K562 (cell line): ENCODE data around the gene ERAP2. TPM values are rescaled to one million over a fixed set of nuclear protein-coding genes. Genes with fewer than 3 reads are reported as not detected.
A peak's percentile ranks its signal among the peaks of the same experiment; 100 is the strongest.

Source experiments
- ATAC-seq: fragments of 200-7000 bp; cut with Tn5 transposase; 3 replicates; pipeline ENCODE4 v1.9.1; 2020; ENCODE audit warnings: moderate library complexity
- BruUV-seq: library from RNA; stranded (reverse); fragments of 400-500 nt; replicated peaks from 2 replicates; lab custom pipeline; 2021; lab: Mats Ljungman, UMichigan
- CTCF ChIA-PET: fragments of 300-600 bp; formaldehyde crosslinking; extraction: SDS; loops from one replicate; lab custom pipeline; 2021; ENCODE audit warnings: low intra/inter-chr PET ratio; lab: Yijun Ruan, JAX
- POLR2A ChIA-PET: fragments of 300-600, 350-650 bp; sonication (Branson Sonifier 250); formaldehyde crosslinking; extraction: SDS; loops from one replicate; lab custom pipeline; 2021; ENCODE audit warnings: antibody characterized with exemption, inconsistent platforms; lab: Yijun Ruan, JAX
- DNase-seq, 4 experiments: peaks; one replicate each; pipeline versions ENCODE4 v3.0.0 to v3.0.0-alpha.2; 2011 to 2018; ENCODE audit warnings: low spot score in 3 of 4, mixed read lengths in 3 of 4; ENCODE audit errors: extremely low read depth in 1 of 4
- FAIRE-seq: peaks from 2 replicates; lab custom pipeline; 2011; peaks lifted over from hg19 to GRCh38; lab: Jason Lieb, UNC
- H2AFZ ChIP-seq: 2 replicates; pipeline ENCODE4 v1.6.0; 2011; ENCODE audit warnings: low read depth, low read length, control low read depth, inconsistent platforms
- H3K27ac ChIP-seq: fragments of 200-600 bp; 3 replicates; pipeline ENCODE4 v1.8.0; 2011; ENCODE audit warnings: low read depth, mild to moderate bottlenecking, control low read depth, inconsistent platforms, low read length, moderate library complexity, mixed read lengths; ENCODE audit errors: extremely low read depth
- H3K27me3 ChIP-seq, 2 experiments: fragments of 300-600 bp in 1 of 2; 2 replicates in 1 of 2; 3 replicates in 1 of 2; pipeline versions ENCODE4 v1.6.0 to v1.8.0; 2011; ENCODE audit warnings: inconsistent platforms in 2 of 2, low read length in 2 of 2, mild to moderate bottlenecking in 1 of 2, mixed read lengths in 1 of 2, moderate library complexity in 1 of 2; ENCODE audit not compliant: control insufficient read depth in 2 of 2, insufficient read depth in 2 of 2
- H3K36me3 ChIP-seq: fragments of 300-600 bp; 3 replicates; pipeline ENCODE4 v1.8.0; 2011; ENCODE audit warnings: mild to moderate bottlenecking, low read length, inconsistent platforms; ENCODE audit not compliant: control insufficient read depth, insufficient read depth
- H3K4me1 ChIP-seq, 2 experiments: fragments of 200-600 bp in 1 of 2; replicated peaks in 1 of 2; 2 replicates in 1 of 2; 3 replicates in 1 of 2; pipeline versions ENCODE4 v1.5.1 to v1.8.0; 2011; ENCODE audit warnings: inconsistent platforms in 2 of 2, low read length in 2 of 2, mild to moderate bottlenecking in 1 of 2, mixed read lengths in 1 of 2, moderate library complexity in 1 of 2; ENCODE audit not compliant: control insufficient read depth in 2 of 2, insufficient read depth in 2 of 2
- H3K4me2 ChIP-seq: 2 replicates; pipeline ENCODE4 v1.6.1; 2011; ENCODE audit warnings: low read length, control low read depth, inconsistent platforms, mixed read lengths; ENCODE audit not compliant: insufficient read depth
- H3K4me3 ChIP-seq: fragments of 200-600 bp; sonication (generic), shearing (Covaris generic); 2 replicates; pipeline ENCODE4 v1.5.1; 2016; ENCODE audit warnings: control low read depth, inconsistent platforms
- H3K79me2 ChIP-seq: fragments of 200-600 bp; 3 replicates; pipeline ENCODE4 v1.8.0; 2011; ENCODE audit warnings: low read length, inconsistent platforms; ENCODE audit not compliant: control insufficient read depth, insufficient read depth
- H3K9ac ChIP-seq, 2 experiments: 2 replicates each; pipeline versions ENCODE4 v1.6.0 to v1.6.1; 2011; ENCODE audit warnings: low read depth in 2 of 2, low read length in 2 of 2, control low read depth in 1 of 2, inconsistent platforms in 1 of 2, mild to moderate bottlenecking in 1 of 2, mixed read lengths in 1 of 2; ENCODE audit not compliant: insufficient read depth in 1 of 2
- H3K9me1 ChIP-seq: one replicate; pipeline ENCODE4 v1.6.0; 2011; ENCODE audit warnings: inconsistent platforms, mild to moderate bottlenecking, low read length, moderate library complexity; ENCODE audit not compliant: control insufficient read depth, insufficient read depth
- H3K9me3 ChIP-seq: replicated peaks from 2 replicates; pipeline ENCODE4 v1.5.1; 2011; ENCODE audit warnings: low read depth, low read length, inconsistent platforms; ENCODE audit not compliant: control insufficient read depth, insufficient read depth
- H4K20me1 ChIP-seq: replicated peaks from 2 replicates; pipeline ENCODE4 v1.6.1; 2011; ENCODE audit warnings: low read length, inconsistent platforms, mixed read lengths; ENCODE audit not compliant: control insufficient read depth, insufficient read depth
- BACH1 ChIP-seq: fragments of 200-800 bp; sonication (Bioruptor generic); IDR thresholded peaks from 2 replicates; pipeline ENCODE4 v1.6.1; 2016; ENCODE audit warnings: missing genetic modification characterization, missing compliant biosample characterization
- CTBP1 ChIP-seq: fragments of 450-650 bp; IDR thresholded peaks from 2 replicates; pipeline ENCODE4 v1.6.1; 2016; ENCODE audit warnings: borderline replicate concordance
- FOSL1 ChIP-seq: fragments of 200-800 bp; sonication (Bioruptor generic); conservative IDR thresholded peaks from 2 replicates; pipeline ENCODE4 v1.6.1; 2016; ENCODE audit warnings: missing genetic modification characterization, missing compliant biosample characterization
- KDM1A ChIP-seq, 2 experiments: fragments of 450-650 bp; IDR thresholded peaks; 2 replicates each; pipeline ENCODE4 v1.6.1; 2016; ENCODE audit warnings: mild to moderate bottlenecking in 2 of 2
- KLF13 ChIP-seq: fragments of 450-650 bp; IDR thresholded peaks from 2 replicates; pipeline ENCODE4 v1.6.1; 2016; ENCODE audit warnings: missing genetic modification characterization, low read depth, mild to moderate bottlenecking, missing compliant biosample characterization, moderate library complexity, borderline replicate concordance
- LEF1 ChIP-seq: fragments of 450-650 bp; IDR thresholded peaks from 2 replicates; pipeline ENCODE4 v1.6.1; 2016; ENCODE audit warnings: mild to moderate bottlenecking
- MAZ ChIP-seq, 2 experiments: fragments of 450-650 bp in 1 of 2; sonication (generic) in 1 of 2; formaldehyde crosslinking; IDR thresholded peaks in 1 of 2; conservative IDR thresholded peaks in 1 of 2; 2 replicates each; pipeline versions ENCODE4 v1.4.0 to v1.5.0; 2020; ENCODE audit warnings: mild to moderate bottlenecking in 1 of 2, missing genetic modification reagents in 1 of 2
- NR2C2 ChIP-seq, 2 experiments: fragments of 200-800 bp in 1 of 2; sonication (Bioruptor generic) in 1 of 2; sonication (generic) in 1 of 2; formaldehyde crosslinking in 1 of 2; IDR thresholded peaks; 2 replicates each; pipeline versions ENCODE4 v1.6.1 to v1.8.0; 2016 to 2022; ENCODE audit warnings: mild to moderate bottlenecking in 1 of 2, missing compliant biosample characterization in 1 of 2, missing genetic modification characterization in 1 of 2, missing genetic modification reagents in 1 of 2
- NR4A1 ChIP-seq, 2 experiments: fragments of 250-450 bp in 1 of 2; fragments of 450-650 bp in 1 of 2; sonication (Bioruptor Pico) in 1 of 2; IDR thresholded peaks; 2 replicates each; pipeline versions ENCODE4 v1.4.0 to v1.6.1; 2016 to 2020; ENCODE audit warnings: mild to moderate bottlenecking in 2 of 2, missing compliant biosample characterization in 1 of 2, missing genetic modification characterization in 1 of 2, moderate library complexity in 1 of 2
- PCBP1 ChIP-seq: fragments of 200-400 bp; formaldehyde crosslinking; IDR thresholded peaks from 2 replicates; pipeline ENCODE4 v1.6.1; 2018; ENCODE audit warnings: mild to moderate bottlenecking, low read depth, low read length; ENCODE audit not compliant: poor library complexity, severe bottlenecking
- SMARCC2 ChIP-seq: fragments of 450-650 bp; IDR thresholded peaks from 2 replicates; pipeline ENCODE4 v1.6.1; 2017; ENCODE audit warnings: antibody characterized with exemption, moderate library complexity, mild to moderate bottlenecking, low read depth
- SPI1 ChIP-seq: IDR thresholded peaks from 2 replicates; pipeline ENCODE4 v1.6.1; 2011; ENCODE audit warnings: low read depth, low read length, control low read depth, borderline replicate concordance
- TCF7 ChIP-seq: sonication (generic); IDR thresholded peaks from 2 replicates; pipeline ENCODE4 v1.6.1; 2016; ENCODE audit warnings: antibody characterized with exemption, borderline replicate concordance
- YY1 ChIP-seq, 3 experiments: IDR thresholded peaks; 2 replicates each; pipeline ENCODE4 v1.6.1; 2011; ENCODE audit warnings: low read length in 2 of 3, mild to moderate bottlenecking in 2 of 3, moderate library complexity in 2 of 3, borderline replicate concordance in 1 of 3, control low read depth in 1 of 3, low read depth in 1 of 3; ENCODE audit not compliant: insufficient read depth in 3 of 3, insufficient replicate concordance in 2 of 3, control insufficient read depth in 1 of 3, insufficient read length in 1 of 3; ENCODE audit errors: extremely low read depth in 1 of 3
- ZBTB17 ChIP-seq: fragments of 450-650 bp; formaldehyde crosslinking; IDR thresholded peaks from 2 replicates; pipeline ENCODE4 v1.4.0; 2020; ENCODE audit warnings: mild to moderate bottlenecking
- ZNF12 ChIP-seq: sonication (generic); formaldehyde crosslinking; IDR thresholded peaks from 2 replicates; pipeline ENCODE4 v1.4.0; 2020; ENCODE audit warnings: mild to moderate bottlenecking, missing genetic modification reagents
- WGBS: fragments of 100-300 bp; shearing (Covaris generic); methylation state at CpG from one replicate; pipeline ENCODE4 v1.1.6; 2016; ENCODE audit warnings: low coverage, mixed read lengths; ENCODE audit not compliant: insufficient coverage; ENCODE audit errors: missing lambda C conversion rate; 5-methylcytosine and 5-hydroxymethylcytosine counted together
- in situ Hi-C: fragments of 300-500 bp; cut with MboI; formaldehyde crosslinking; loops from 4 replicates; pipeline ENCODE4 v1.15.0; 2018; ENCODE audit warnings: inconsistent platforms, mixed read lengths
- intact Hi-C: fragments of 100-400 bp; cut with micrococcal nuclease; formaldehyde crosslinking; loops from 2 replicates; pipeline ENCODE4 v1.14.2; 2022
- polyA plus RNA-seq, 8 experiments: library from polyadenylated mRNA; depleted of rRNA in 4 of 8; stranded (reverse) in 5 of 8; unstranded in 3 of 8; fragments of >200 nt; fragmentation: Nextera tagmentation in 2 of 8; fragmentation: Illumina TruSeq in 1 of 8; extraction: Ambion mirVana in 2 of 8; extraction: Trizol in 1 of 8; gene quantifications; 2 replicates each; pipeline versions ENCODE4 v1.2.1 to v1.2.3, GENCODE V29; 2011 to 2014; ENCODE audit warnings: inconsistent platforms in 1 of 8, missing spikeins in 1 of 8
- total RNA-seq, 7 experiments: library from RNA; depleted of rRNA in 6 of 7; stranded (reverse); fragments of >200 nt in 6 of 7; fragmentation: Illumina TruSeq in 2 of 7; extraction: Trizol in 2 of 7; gene quantifications; 2 replicates each; pipeline versions ENCODE4 v1.2.1 to v1.2.3, GENCODE V29; 2011 to 2021; ENCODE audit warnings: low replicate concordance in 1 of 7
- TF ChIP-seq, protein P1 (sequence below): fragments of 450-650 bp; formaldehyde crosslinking; IDR thresholded peaks from 2 replicates; pipeline ENCODE4 v1.4.0; 2022; ENCODE audit warnings: missing genetic modification characterization

Gene ERAP2
- total and polyA plus RNA-seq, 9 of the 15 experiments (the other 6 are each of a cell fraction or from before 2014, with no cell fraction given) = 0.93 to 4.0 (median 2.1) TPM

DNA sequence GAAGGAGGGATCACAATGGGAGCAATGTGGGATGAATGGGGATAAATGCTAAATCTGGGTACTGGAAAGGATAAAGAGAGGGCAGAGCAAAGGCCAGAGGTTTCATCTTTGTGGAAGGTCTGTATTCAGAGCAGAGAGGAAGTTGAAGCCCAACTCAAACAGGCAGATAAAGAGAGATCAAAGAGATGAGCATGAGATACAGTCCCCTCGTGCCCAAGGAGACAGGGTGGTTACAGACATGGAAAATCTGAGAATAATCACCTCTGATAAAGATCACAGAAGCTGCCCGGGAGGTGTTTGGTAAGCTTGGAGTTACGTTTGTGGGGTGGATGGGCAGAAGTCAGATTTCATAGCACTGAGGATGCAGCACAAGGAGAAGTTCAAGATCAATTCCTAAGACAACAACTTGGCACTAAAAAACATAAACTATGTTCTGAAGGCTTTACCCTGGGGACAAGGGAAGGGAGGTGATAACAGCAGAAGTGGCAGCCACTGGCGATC, 459 bp upstream of the ERAP2 start:
- H3K27me3 ChIP-seq = no peaks in the 10 kb centered on the region
- no peaks in the 10 kb centered on the region for H3K79me2 ChIP-seq
- 0% methylated on average over 4 of the region's 4 CpGs for WGBS
- in situ Hi-C loops (loop anchor here (5.0 kb wide), 1 partner anchor 286 kb away; no protein-coding TSS in a partner anchor), intact Hi-C loops (loop anchor here (2.0 kb wide), 1 partner anchor 59 kb away; no protein-coding TSS in a partner anchor)
- no peaks in the 10 kb centered on the region for H4K20me1 ChIP-seq
- ChIA-PET POLR2A (interaction anchor here (1.7 kb wide), 1 partner anchor 9 kb away, joined by 6 read pairs; no protein-coding TSS in a partner anchor), CTCF (interaction anchor here (0.6 kb wide), 1 partner anchor 87 kb away, joined by 4 read pairs; no protein-coding TSS in a partner anchor)
- no peaks in the 10 kb centered on the region for H3K9me1 ChIP-seq
- H3K4me1 ChIP-seq = peaks cover 0 to 17% of the 10 kb centered on the region in 2 experiments; a peak in 3 of 5 replicates
- no peak for FAIRE-seq
- no TSS peak for BruUV-seq
- peak overlapping the region; percentile 96 for H2AFZ ChIP-seq
- H3K9me3 ChIP-seq = no peaks in the 10 kb centered on the region
- ATAC-seq = peak; percentile 41
- H3K4me2 ChIP-seq = peak overlapping the region; percentile 81
- peak in 2 of 4 experiments; percentile 12 to 14 for DNase-seq
- peak overlapping the region; percentile 80 for H3K27ac ChIP-seq
- H3K4me3 ChIP-seq = peak overlapping the region; percentile 52
- H3K9ac ChIP-seq = peak overlapping the region; percentile 53 to 77; a peak in 3 of 4 replicates
- H3K36me3 ChIP-seq = no peaks in the 10 kb centered on the region
- 0 out of 4 replicates have a peak, but pooled peaks of 1 of the 2 experiments have one; percentile 24 for TF ChIP-seq MAZ (CRISPR knock-in tag; conservative IDR thresholded peaks at IDR 0.05 in 1 of 2, IDR thresholded peaks at IDR 0.05 in 1 of 2)
- TF ChIP-seq CTBP1 = peak; percentile 72
- no peak for TF ChIP-seq YY1 (IDR thresholded peaks at IDR 0.05; ENCODE audit: borderline replicate concordance in 1 of 3, control insufficient read depth in 1 of 3, extremely low read depth in 1 of 3, insufficient read depth in 3 of 3, insufficient read length in 1 of 3, insufficient replicate concordance in 2 of 3, low read depth in 1 of 3, low read length in 2 of 3)
- TF ChIP-seq LEF1 = peak; percentile 93
- peak; percentile 25; the same call in 1 of the 2 replicates for TF ChIP-seq BACH1 (tag)
- 0 out of 2 replicates have a peak, but pooled peaks have one; percentile 23 for TF ChIP-seq NR4A1 (CRISPR knock-in tag; IDR thresholded peaks at IDR 0.05)
- no peak for TF ChIP-seq NR4A1 (tag; IDR thresholded peaks at IDR 0.05)
- 0 out of 2 replicates have a peak, but pooled peaks have one; percentile 13 for TF ChIP-seq ZBTB17
- 0 out of 4 replicates have a peak, but pooled peaks of 1 of the 2 experiments have one; percentile 21 for TF ChIP-seq KDM1A (IDR thresholded peaks at IDR 0.05)
- TF ChIP-seq FOSL1 = 0 out of 2 replicates have a peak, but pooled peaks have one; percentile 27
- TF ChIP-seq, protein P1, sequence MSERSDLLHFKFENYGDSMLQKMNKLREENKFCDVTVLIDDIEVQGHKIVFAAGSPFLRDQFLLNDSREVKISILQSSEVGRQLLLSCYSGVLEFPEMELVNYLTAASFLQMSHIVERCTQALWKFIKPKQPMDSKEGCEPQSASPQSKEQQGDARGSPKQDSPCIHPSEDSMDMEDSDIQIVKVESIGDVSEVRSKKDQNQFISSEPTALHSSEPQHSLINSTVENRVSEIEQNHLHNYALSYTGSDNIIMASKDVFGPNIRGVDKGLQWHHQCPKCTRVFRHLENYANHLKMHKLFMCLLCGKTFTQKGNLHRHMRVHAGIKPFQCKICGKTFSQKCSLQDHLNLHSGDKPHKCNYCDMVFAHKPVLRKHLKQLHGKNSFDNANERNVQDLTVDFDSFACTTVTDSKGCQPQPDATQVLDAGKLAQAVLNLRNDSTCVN (CRISPR knock-in tag) = peak; percentile 52; the same call in 1 of the 2 replicates
- no peak for TF ChIP-seq PCBP1
- peak; percentile 62; the same call in 1 of the 2 replicates for TF ChIP-seq SPI1
- peak; percentile 92 for TF ChIP-seq TCF7
- TF ChIP-seq ZNF12 (CRISPR knock-in tag) = no peak
- TF ChIP-seq NR2C2 (CRISPR knock-in tag; IDR thresholded peaks at IDR 0.05) = no peak
- 0 out of 2 replicates have a peak, but pooled peaks have one; percentile 31 for TF ChIP-seq NR2C2 (tag; IDR thresholded peaks at IDR 0.05)
- TF ChIP-seq KLF13 = no peak
- TF ChIP-seq SMARCC2 = 0 out of 2 replicates have a peak, but pooled peaks have one; percentile 45
